HEK293 (cell line): ENCODE measurements around the gene ATP8B4.

Experiments used
- CTCF ChIA-PET: fragments of 350-600 bp; formaldehyde crosslinking; extraction: SDS; loops from one replicate; lab custom pipeline; 2021; ENCODE audit warnings: antibody characterized with exemption; lab: Yijun Ruan, JAX
- POLR2A ChIA-PET: fragments of 300-600 bp; formaldehyde crosslinking; extraction: SDS; loops from one replicate; lab custom pipeline; 2020; ENCODE audit warnings: antibody characterized with exemption, inconsistent platforms; lab: Yijun Ruan, JAX
- H3K27ac ChIP-seq: fragments of 200-500 bp; sonication (Bioruptor generic); 2 replicates; pipeline ENCODE4 v1.5.1; 2014; ENCODE audit warnings: low read depth, low read length, control low read depth, inconsistent platforms; ENCODE audit errors: extremely low read depth
- H3K36me3 ChIP-seq, 2 experiments: fragments of 200-500 bp in 1 of 2; sonication (Bioruptor generic) in 1 of 2; 1 replicate in 1 of 2; 2 replicates in 1 of 2; pipeline ENCODE4 v1.5.1; 2014 to 2017; ENCODE audit warnings: inconsistent platforms in 2 of 2, low read length in 2 of 2; ENCODE audit not compliant: control insufficient read depth in 2 of 2, insufficient read depth in 1 of 2
- H3K4me1 ChIP-seq: fragments of 200-500 bp; sonication (Bioruptor generic); 2 replicates; pipeline ENCODE4 v1.5.1; 2014; ENCODE audit warnings: mild to moderate bottlenecking, low read length, inconsistent platforms; ENCODE audit not compliant: control insufficient read depth, insufficient read depth
- H3K4me3 ChIP-seq: 2 replicates; pipeline ENCODE4 v1.5.1; 2011; ENCODE audit warnings: low read depth, mild to moderate bottlenecking, control low read depth, low read length, moderate library complexity
- H3K9me3 ChIP-seq: fragments of 200-500 bp; sonication (Bioruptor generic); 2 replicates; pipeline ENCODE4 v1.5.1; 2014; ENCODE audit warnings: low read depth, low read length, inconsistent platforms; ENCODE audit not compliant: control insufficient read depth, insufficient read depth
- KLF9 ChIP-seq: fragments of 450-650 bp; formaldehyde crosslinking; IDR thresholded peaks from 2 replicates; pipeline ENCODE4 v1.5.1; 2016; ENCODE audit warnings: missing biosample characterization, missing genetic modification characterization, low read depth
- SP2 ChIP-seq: fragments of 450-650 bp; formaldehyde crosslinking; IDR thresholded peaks from 2 replicates; pipeline ENCODE4 v1.5.1; 2016; ENCODE audit warnings: missing biosample characterization, missing genetic modification characterization
- WT1 ChIP-seq: fragments of 450-650 bp; formaldehyde crosslinking; IDR thresholded peaks from 2 replicates; pipeline ENCODE4 v1.5.1; 2016; ENCODE audit warnings: missing biosample characterization, missing genetic modification characterization
- ZBTB17 ChIP-seq: fragments of 450-650 bp; formaldehyde crosslinking; IDR thresholded peaks from 2 replicates; pipeline ENCODE4 v1.5.1; 2016; ENCODE audit warnings: missing biosample characterization, missing genetic modification characterization
- ZEB2 ChIP-seq: fragments of 450-650 bp; formaldehyde crosslinking; IDR thresholded peaks from 2 replicates; pipeline ENCODE4 v1.5.1; 2016; ENCODE audit warnings: missing biosample characterization, missing genetic modification characterization
- ZFP41 ChIP-seq: fragments of 450-650 bp; formaldehyde crosslinking; IDR thresholded peaks from 2 replicates; pipeline ENCODE4 v1.5.1; 2016; ENCODE audit warnings: missing biosample characterization, missing genetic modification characterization, borderline replicate concordance
- ZFP69B ChIP-seq: fragments of 450-650 bp; formaldehyde crosslinking; IDR thresholded peaks from 2 replicates; pipeline ENCODE4 v1.5.1; 2016; ENCODE audit warnings: missing biosample characterization, missing genetic modification characterization
- ZNF114 ChIP-seq: fragments of 450-650 bp; formaldehyde crosslinking; IDR thresholded peaks from 2 replicates; pipeline ENCODE4 v1.5.0; 2017; ENCODE audit warnings: missing biosample characterization, missing genetic modification characterization
- ZNF184 ChIP-seq: fragments of 450-650 bp; IDR thresholded peaks from 2 replicates; pipeline ENCODE4 v1.5.1; 2018; ENCODE audit warnings: missing biosample characterization, mild to moderate bottlenecking, missing genetic modification characterization
- ZNF211 ChIP-seq: fragments of 450-650 bp; formaldehyde crosslinking; IDR thresholded peaks from 2 replicates; pipeline ENCODE4 v1.5.1; 2016; ENCODE audit warnings: low read depth, missing biosample characterization, missing genetic modification characterization
- ZNF266 ChIP-seq: fragments of 450-650 bp; formaldehyde crosslinking; IDR thresholded peaks from 2 replicates; pipeline ENCODE4 v1.5.1; 2016; ENCODE audit warnings: missing biosample characterization, missing genetic modification characterization, low read depth
- ZNF335 ChIP-seq: fragments of 450-650 bp; formaldehyde crosslinking; conservative IDR thresholded peaks from 2 replicates; pipeline ENCODE4 v1.5.1; 2016; ENCODE audit warnings: missing biosample characterization, missing genetic modification characterization
- ZNF514 ChIP-seq: fragments of 450-650 bp; formaldehyde crosslinking; IDR thresholded peaks from 2 replicates; pipeline ENCODE4 v1.5.1; 2016; ENCODE audit warnings: missing biosample characterization, missing genetic modification characterization
- ZNF521 ChIP-seq: fragments of 450-650 bp; formaldehyde crosslinking; IDR thresholded peaks from 2 replicates; pipeline ENCODE4 v1.5.1; 2017; ENCODE audit warnings: missing biosample characterization, mild to moderate bottlenecking, missing genetic modification characterization
- ZNF600 ChIP-seq: fragments of 450-650 bp; formaldehyde crosslinking; IDR thresholded peaks from 2 replicates; pipeline ENCODE4 v1.5.1; 2016; ENCODE audit warnings: missing biosample characterization, missing genetic modification characterization
- ZNF626 ChIP-seq: fragments of 450-650 bp; sonication (Bioruptor Pico); formaldehyde crosslinking; IDR thresholded peaks from 2 replicates; pipeline ENCODE4 v1.5.1; 2018; ENCODE audit warnings: missing biosample characterization, missing genetic modification characterization, inconsistent platforms
- ZNF670 ChIP-seq: fragments of 450-650 bp; formaldehyde crosslinking; IDR thresholded peaks from 2 replicates; pipeline ENCODE4 v1.5.1; 2016; ENCODE audit warnings: missing biosample characterization, missing genetic modification characterization, low read depth
- ZNF837 ChIP-seq: fragments of 450-650 bp; formaldehyde crosslinking; IDR thresholded peaks from 2 replicates; pipeline ENCODE4 v1.5.1; 2016; ENCODE audit warnings: missing biosample characterization, missing genetic modification characterization
- TF ChIP-seq, protein P1 (sequence below): fragments of 450-650 bp; formaldehyde crosslinking; IDR thresholded peaks from 2 replicates; pipeline ENCODE4 v1.5.1; 2016; ENCODE audit warnings: missing biosample characterization, missing genetic modification characterization, borderline replicate concordance
- TF ChIP-seq, protein P2 (sequence below): fragments of 450-650 bp; formaldehyde crosslinking; optimal IDR thresholded peaks from 2 replicates; pipeline ENCODE3; 2016; ENCODE audit warnings: missing biosample characterization, mild to moderate bottlenecking, missing genetic modification characterization
- TF ChIP-seq, protein P3 (sequence below): fragments of 450-650 bp; IDR thresholded peaks from 2 replicates; pipeline ENCODE4 v1.5.1; 2018; ENCODE audit warnings: missing biosample characterization, missing genetic modification characterization
- TF ChIP-seq, protein P4 (sequence below): fragments of 450-650 bp; formaldehyde crosslinking; IDR thresholded peaks from 2 replicates; pipeline ENCODE4 v1.5.1; 2016; ENCODE audit warnings: missing biosample characterization, missing genetic modification characterization
- TF ChIP-seq, protein P5 (sequence below): fragments of 450-650 bp; formaldehyde crosslinking; IDR thresholded peaks from 2 replicates; pipeline ENCODE4 v1.5.0; 2017; ENCODE audit warnings: missing biosample characterization, missing genetic modification characterization, borderline replicate concordance

ATP8B4 gene

DNA sequence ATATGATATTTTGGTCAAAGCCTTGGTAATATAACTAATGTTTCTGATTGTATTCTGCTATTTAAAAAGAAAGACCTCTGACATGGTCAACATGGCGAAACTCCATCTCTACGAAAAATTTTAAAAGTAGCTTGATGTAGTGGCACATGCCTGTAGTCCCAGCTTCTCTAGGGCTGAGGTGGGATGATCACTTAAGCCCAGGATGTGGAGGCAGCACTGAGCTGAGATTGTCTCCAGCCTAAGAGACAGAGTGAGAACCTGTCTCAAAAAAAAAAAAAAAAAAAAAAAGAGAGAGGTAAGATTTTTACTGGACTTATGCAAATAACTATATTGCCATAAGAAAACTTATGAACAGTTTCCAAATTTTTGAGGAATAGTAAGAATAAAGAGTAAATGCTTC is 32.4 kb upstream of the ATP8B4 start:
- H3K4me3 ChIP-seq: no peak overlapping the region
- TF ChIP-seq ZNF514 (tag by site-specific recombination) (no peak), ZNF114 (tag by site-specific recombination) (no peak)
- TF ChIP-seq, protein P1, sequence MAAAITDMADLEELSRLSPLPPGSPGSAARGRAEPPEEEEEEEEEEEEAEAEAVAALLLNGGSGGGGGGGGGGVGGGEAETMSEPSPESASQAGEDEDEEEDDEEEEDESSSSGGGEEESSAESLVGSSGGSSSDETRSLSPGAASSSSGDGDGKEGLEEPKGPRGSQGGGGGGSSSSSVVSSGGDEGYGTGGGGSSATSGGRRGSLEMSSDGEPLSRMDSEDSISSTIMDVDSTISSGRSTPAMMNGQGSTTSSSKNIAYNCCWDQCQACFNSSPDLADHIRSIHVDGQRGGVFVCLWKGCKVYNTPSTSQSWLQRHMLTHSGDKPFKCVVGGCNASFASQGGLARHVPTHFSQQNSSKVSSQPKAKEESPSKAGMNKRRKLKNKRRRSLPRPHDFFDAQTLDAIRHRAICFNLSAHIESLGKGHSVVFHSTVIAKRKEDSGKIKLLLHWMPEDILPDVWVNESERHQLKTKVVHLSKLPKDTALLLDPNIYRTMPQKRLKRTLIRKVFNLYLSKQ (tag by site-specific recombination): no peak
- H3K4me1 ChIP-seq: no peaks in the 10 kb centered on the region
- no peak overlapping the region for H3K27ac ChIP-seq
- ChIA-PET POLR2A (no interaction called here), CTCF (interaction anchor here (0.6 to 2.3 kb wide), 6 partner anchors 21 to 1829 kb away, joined by 3 to 12 read pairs (median 4); no protein-coding TSS in a partner anchor)
- no peaks in the 10 kb centered on the region for H3K9me3 ChIP-seq
- no peaks in the 10 kb centered on the region for H3K36me3 ChIP-seq

DNA sequence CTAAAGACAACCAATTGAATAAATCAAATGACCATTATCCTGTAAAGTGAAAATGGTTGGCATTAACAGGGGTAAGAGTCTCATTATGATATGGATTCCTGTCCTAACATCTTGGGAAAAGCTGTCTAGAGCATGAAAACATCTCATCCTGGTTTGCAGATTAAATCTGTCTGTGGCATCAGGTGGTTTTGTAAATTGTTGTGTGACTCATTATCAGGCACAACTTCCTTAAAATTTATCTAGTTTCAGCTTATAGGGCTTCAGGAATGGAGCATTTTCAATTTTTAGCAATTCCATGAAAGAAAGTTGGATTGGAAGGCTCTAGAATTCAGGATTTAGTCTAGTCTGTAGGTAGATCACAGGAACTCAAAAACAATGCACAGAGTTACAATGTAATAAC is 31.8 kb upstream of the ATP8B4 start:
- no peaks in the 10 kb centered on the region for H3K36me3 ChIP-seq
- H3K4me3 ChIP-seq: no peak overlapping the region
- TF ChIP-seq ZNF184 (no peak), ZFP69B (no peak), ZNF521 (tag by site-specific recombination) (no peak), ZNF626 (tag by site-specific recombination) (no peak), ZNF266 (tag by site-specific recombination) (no peak), ZNF335 (tag by site-specific recombination) (no peak), ZNF837 (tag by site-specific recombination) (no peak), ZNF600 (tag by site-specific recombination) (no peak), KLF9 (tag by site-specific recombination) (no peak), ZFP41 (tag by site-specific recombination) (no peak), ZNF670 (tag by site-specific recombination) (no peak), WT1 (no peak), ZBTB17 (tag by site-specific recombination) (no peak), ZNF211 (no peak), ZEB2 (tag by site-specific recombination) (no peak), SP2 (tag by site-specific recombination) (no peak)
- TF ChIP-seq, protein P2, sequence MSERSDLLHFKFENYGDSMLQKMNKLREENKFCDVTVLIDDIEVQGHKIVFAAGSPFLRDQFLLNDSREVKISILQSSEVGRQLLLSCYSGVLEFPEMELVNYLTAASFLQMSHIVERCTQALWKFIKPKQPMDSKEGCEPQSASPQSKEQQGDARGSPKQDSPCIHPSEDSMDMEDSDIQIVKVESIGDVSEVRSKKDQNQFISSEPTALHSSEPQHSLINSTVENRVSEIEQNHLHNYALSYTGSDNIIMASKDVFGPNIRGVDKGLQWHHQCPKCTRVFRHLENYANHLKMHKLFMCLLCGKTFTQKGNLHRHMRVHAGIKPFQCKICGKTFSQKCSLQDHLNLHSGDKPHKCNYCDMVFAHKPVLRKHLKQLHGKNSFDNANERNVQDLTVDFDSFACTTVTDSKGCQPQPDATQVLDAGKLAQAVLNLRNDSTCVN (tag by site-specific recombination): no peak
- TF ChIP-seq, protein P3, sequence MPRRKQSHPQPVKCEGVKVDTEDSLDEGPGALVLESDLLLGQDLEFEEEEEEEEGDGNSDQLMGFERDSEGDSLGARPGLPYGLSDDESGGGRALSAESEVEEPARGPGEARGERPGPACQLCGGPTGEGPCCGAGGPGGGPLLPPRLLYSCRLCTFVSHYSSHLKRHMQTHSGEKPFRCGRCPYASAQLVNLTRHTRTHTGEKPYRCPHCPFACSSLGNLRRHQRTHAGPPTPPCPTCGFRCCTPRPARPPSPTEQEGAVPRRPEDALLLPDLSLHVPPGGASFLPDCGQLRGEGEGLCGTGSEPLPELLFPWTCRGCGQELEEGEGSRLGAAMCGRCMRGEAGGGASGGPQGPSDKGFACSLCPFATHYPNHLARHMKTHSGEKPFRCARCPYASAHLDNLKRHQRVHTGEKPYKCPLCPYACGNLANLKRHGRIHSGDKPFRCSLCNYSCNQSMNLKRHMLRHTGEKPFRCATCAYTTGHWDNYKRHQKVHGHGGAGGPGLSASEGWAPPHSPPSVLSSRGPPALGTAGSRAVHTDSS (tag by site-specific recombination): no peak
- TF ChIP-seq, protein P4, sequence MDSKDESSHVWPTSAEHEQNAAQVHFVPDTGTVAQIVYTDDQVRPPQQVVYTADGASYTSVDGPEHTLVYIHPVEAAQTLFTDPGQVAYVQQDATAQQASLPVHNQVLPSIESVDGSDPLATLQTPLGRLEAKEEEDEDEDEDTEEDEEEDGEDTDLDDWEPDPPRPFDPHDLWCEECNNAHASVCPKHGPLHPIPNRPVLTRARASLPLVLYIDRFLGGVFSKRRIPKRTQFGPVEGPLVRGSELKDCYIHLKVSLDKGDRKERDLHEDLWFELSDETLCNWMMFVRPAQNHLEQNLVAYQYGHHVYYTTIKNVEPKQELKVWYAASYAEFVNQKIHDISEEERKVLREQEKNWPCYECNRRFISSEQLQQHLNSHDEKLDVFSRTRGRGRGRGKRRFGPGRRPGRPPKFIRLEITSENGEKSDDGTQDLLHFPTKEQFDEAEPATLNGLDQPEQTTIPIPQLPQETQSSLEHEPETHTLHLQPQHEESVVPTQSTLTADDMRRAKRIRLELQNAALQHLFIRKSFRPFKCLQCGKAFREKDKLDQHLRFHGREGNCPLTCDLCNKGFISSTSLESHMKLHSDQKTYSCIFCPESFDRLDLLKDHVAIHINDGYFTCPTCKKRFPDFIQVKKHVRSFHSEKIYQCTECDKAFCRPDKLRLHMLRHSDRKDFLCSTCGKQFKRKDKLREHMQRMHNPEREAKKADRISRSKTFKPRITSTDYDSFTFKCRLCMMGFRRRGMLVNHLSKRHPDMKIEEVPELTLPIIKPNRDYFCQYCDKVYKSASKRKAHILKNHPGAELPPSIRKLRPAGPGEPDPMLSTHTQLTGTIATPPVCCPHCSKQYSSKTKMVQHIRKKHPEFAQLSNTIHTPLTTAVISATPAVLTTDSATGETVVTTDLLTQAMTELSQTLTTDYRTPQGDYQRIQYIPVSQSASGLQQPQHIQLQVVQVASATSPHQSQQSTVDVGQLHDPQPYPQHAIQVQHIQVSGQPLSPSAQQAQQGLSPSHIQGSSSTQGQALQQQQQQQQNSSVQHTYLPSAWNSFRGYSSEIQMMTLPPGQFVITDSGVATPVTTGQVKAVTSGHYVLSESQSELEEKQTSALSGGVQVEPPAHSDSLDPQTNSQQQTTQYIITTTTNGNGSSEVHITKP (tag by site-specific recombination): no peak
- TF ChIP-seq, protein P5, sequence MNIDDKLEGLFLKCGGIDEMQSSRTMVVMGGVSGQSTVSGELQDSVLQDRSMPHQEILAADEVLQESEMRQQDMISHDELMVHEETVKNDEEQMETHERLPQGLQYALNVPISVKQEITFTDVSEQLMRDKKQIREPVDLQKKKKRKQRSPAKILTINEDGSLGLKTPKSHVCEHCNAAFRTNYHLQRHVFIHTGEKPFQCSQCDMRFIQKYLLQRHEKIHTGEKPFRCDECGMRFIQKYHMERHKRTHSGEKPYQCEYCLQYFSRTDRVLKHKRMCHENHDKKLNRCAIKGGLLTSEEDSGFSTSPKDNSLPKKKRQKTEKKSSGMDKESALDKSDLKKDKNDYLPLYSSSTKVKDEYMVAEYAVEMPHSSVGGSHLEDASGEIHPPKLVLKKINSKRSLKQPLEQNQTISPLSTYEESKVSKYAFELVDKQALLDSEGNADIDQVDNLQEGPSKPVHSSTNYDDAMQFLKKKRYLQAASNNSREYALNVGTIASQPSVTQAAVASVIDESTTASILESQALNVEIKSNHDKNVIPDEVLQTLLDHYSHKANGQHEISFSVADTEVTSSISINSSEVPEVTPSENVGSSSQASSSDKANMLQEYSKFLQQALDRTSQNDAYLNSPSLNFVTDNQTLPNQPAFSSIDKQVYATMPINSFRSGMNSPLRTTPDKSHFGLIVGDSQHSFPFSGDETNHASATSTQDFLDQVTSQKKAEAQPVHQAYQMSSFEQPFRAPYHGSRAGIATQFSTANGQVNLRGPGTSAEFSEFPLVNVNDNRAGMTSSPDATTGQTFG: no peak
- H3K9me3 ChIP-seq: no peaks in the 10 kb centered on the region
- POLR2A ChIA-PET: no interaction called here
- no peaks in the 10 kb centered on the region for H3K4me1 ChIP-seq
- CTCF ChIA-PET: interaction anchor here (0.6 to 2.3 kb wide), 3 partner anchors 22 to 299 kb away, joined by 3 to 12 read pairs (median 4); no protein-coding TSS in a partner anchor
- H3K27ac ChIP-seq: no peak overlapping the region
